HUES6 (cell line): ENCODE results near the gene POU2F1.

ENCODE experiments used
- H3K27ac ChIP-seq: 2 replicates; pipeline ENCODE4 v1.7.0; 2013; ENCODE audit warnings: low read depth, mild to moderate bottlenecking, low read length, inconsistent platforms
- H3K27me3 ChIP-seq: 2 replicates; pipeline ENCODE4 v1.6.1; 2013; ENCODE audit warnings: low read length; ENCODE audit not compliant: control insufficient read depth, insufficient read depth
- H3K36me3 ChIP-seq: 2 replicates; pipeline ENCODE4 v1.6.1; 2013; ENCODE audit warnings: low read length; ENCODE audit not compliant: control insufficient read depth, insufficient read depth
- H3K4me1 ChIP-seq: 2 replicates; pipeline ENCODE4 v1.6.1; 2013; ENCODE audit warnings: low read length; ENCODE audit not compliant: control insufficient read depth, insufficient read depth
- H3K4me3 ChIP-seq: 2 replicates; pipeline ENCODE4 v1.5.1; 2013; ENCODE audit warnings: low read depth, low read length
- H3K9ac ChIP-seq: one replicate; pipeline ENCODE4 v1.6.1; 2013; ENCODE audit warnings: mild to moderate bottlenecking, low read length
- H3K9me3 ChIP-seq: 2 replicates; pipeline ENCODE4 v1.6.1; 2013; ENCODE audit warnings: low read depth, low read length; ENCODE audit not compliant: control insufficient read depth, insufficient read depth

The POU2F1 gene

GRCh38 chr1:167220537-167221125 lies at the start of gene POU2F1:
TSS of gene POU2F1 (plus strand) at chr1:167220886. CDS start at chr1:167220898, 12 bp downstream.
- Histone ChIP-seq H3K4me1 (peaks cover 27% of the 10 kb centered on the region), H3K27me3 (no peaks in the 10 kb centered on the region), H3K27ac (peak within 1 kb of the TSS; percentile 99), H3K9me3 (peaks cover 8% of the 10 kb centered on the region), H3K36me3 (no peaks in the 10 kb centered on the region), H3K4me3 (peak within 1 kb of the TSS; percentile 82), H3K9ac (peak within 1 kb of the TSS; percentile 97)

- H3K27me3 ChIP-seq: no peaks in the 10 kb centered on the region
- H3K9ac ChIP-seq: no peak overlapping the region
- H3K36me3 ChIP-seq: no peaks in the 10 kb centered on the region
- no peak overlapping the region for H3K27ac ChIP-seq
- H3K4me1 ChIP-seq: peaks cover 28% of the 10 kb centered on the region
- H3K4me3 ChIP-seq: no peak overlapping the region
- H3K9me3 ChIP-seq: peaks cover 3% of the 10 kb centered on the region; the same call in 1 of the 2 replicates
Measured at GRCh38 chr1:167171286-167171929, 49.3 kb upstream of the POU2F1 start.

DNA sequence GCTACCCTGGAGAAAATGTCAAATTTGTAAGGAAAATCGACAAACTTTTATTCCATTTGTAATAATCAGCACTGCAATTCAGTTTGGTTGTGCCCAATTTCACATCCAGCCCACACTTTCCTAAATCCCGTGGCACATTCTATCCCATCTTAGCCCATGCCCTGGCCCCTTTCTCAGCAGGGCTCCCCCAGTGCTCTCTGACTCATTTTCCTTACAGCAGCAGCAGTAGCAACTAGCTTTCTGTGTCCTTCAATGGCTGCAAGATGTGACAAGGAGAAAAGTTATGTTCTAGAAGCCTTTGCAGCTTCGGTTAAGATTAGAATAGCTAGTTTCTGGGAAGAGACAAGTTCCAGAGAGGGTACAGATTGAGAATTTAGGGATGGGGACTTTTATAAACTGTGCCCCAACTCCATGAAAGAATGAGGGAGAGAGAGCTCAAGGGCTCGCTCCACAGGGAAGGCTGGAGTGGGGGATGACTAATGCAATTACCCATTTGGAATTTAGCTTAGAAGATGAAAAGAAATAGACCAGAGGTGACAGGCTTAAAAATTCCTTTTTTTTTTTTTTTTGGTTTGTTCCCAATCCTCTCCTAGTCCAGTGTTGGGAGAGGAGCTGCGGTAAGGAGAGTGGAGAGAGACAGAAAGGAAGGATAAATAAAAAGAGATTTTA lies 47.0 kb upstream of the POU2F1 start:
- Histone ChIP-seq H3K4me1 (peaks cover 19% of the 10 kb centered on the region), H3K4me3 (no peak overlapping the region), H3K9me3 (peaks cover 5% of the 10 kb centered on the region; the same call in 1 of the 2 replicates), H3K9ac (no peak overlapping the region), H3K27ac (peak overlapping the region; percentile 11; the same call in 1 of the 2 replicates), H3K27me3 (no peaks in the 10 kb centered on the region), H3K36me3 (no peaks in the 10 kb centered on the region)

DNA sequence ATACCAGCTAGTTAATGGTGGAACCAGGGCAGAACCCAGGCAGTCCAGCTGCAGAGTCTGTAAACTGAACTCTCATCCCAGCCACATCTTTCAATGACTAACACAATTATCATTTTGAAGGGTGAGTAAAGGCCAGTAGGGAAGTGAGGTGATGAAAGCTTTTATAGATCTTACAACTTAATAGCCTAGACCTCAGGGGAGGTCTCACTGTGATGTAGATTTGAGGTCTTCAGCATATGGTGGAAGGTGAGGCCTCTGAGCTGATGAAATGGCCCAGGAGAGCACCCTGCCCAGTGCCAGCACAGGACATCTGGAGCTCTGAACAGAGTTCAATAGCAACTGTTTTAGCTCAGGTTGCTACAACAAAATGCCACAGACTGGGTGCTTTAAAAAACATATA lies 44.8 kb upstream of the POU2F1 start:
- Histone ChIP-seq H3K4me3 (no peak overlapping the region), H3K36me3 (no peaks in the 10 kb centered on the region), H3K9ac (no peak overlapping the region), H3K27ac (no peak overlapping the region), H3K27me3 (no peaks in the 10 kb centered on the region), H3K4me1 (peaks cover 19% of the 10 kb centered on the region), H3K9me3 (peaks cover 5% of the 10 kb centered on the region; the same call in 1 of the 2 replicates)

DNA sequence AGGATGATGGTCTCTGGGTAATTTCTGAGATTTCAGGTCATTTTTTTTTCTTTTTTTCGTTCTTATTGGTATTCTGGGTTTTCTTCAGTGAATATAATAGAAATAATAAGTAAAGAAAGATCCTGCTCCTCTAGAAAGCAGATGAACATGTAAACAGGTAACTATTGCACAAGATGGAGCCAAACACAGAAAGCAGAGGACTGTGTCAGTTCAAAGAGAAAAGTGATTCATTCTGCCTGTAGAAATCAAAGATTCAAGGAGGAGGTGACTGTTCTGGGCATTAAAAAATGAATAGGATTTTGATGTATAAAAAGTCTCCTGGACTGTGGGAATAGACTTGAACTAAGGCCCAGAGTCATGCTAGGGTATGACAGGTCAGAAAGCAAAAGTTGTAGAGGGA lies 41.9 kb upstream of the POU2F1 start:
- H3K4me3 ChIP-seq: no peak overlapping the region
- H3K27me3 ChIP-seq: no peaks in the 10 kb centered on the region
- peaks cover 5% of the 10 kb centered on the region; the same call in 1 of the 2 replicates for H3K9me3 ChIP-seq
- no peak overlapping the region for H3K9ac ChIP-seq
- peaks cover 13% of the 10 kb centered on the region for H3K4me1 ChIP-seq
- H3K27ac ChIP-seq: no peak overlapping the region
- H3K36me3 ChIP-seq: no peaks in the 10 kb centered on the region

- H3K9me3 ChIP-seq: no peaks in the 10 kb centered on the region
- H3K27me3 ChIP-seq: no peaks in the 10 kb centered on the region
- no peak overlapping the region for H3K9ac ChIP-seq
- H3K27ac ChIP-seq: no peak overlapping the region
- H3K4me1 ChIP-seq: no peaks in the 10 kb centered on the region
- no peak overlapping the region for H3K4me3 ChIP-seq
- H3K36me3 ChIP-seq: no peaks in the 10 kb centered on the region
Measured at GRCh38 chr1:167182571-167183320, 37.9 kb upstream of the POU2F1 start.

GRCh38 chr1:167184081-167184480 lies 36.6 kb upstream of the POU2F1 start:
- Histone ChIP-seq H3K9me3 (no peaks in the 10 kb centered on the region), H3K27ac (no peak overlapping the region), H3K4me1 (no peaks in the 10 kb centered on the region), H3K9ac (no peak overlapping the region), H3K36me3 (no peaks in the 10 kb centered on the region), H3K4me3 (no peak overlapping the region), H3K27me3 (no peaks in the 10 kb centered on the region)

GRCh38 chr1:167185062-167185461 lies 35.6 kb upstream of the POU2F1 start:
- Histone ChIP-seq H3K9me3 (no peaks in the 10 kb centered on the region), H3K9ac (no peak overlapping the region), H3K4me3 (no peak overlapping the region), H3K27ac (no peak overlapping the region), H3K27me3 (no peaks in the 10 kb centered on the region), H3K36me3 (no peaks in the 10 kb centered on the region), H3K4me1 (no peaks in the 10 kb centered on the region)

- Histone ChIP-seq H3K4me3 (no peak overlapping the region), H3K36me3 (no peaks in the 10 kb centered on the region), H3K9me3 (no peaks in the 10 kb centered on the region), H3K27ac (no peak overlapping the region), H3K27me3 (no peaks in the 10 kb centered on the region), H3K4me1 (no peaks in the 10 kb centered on the region), H3K9ac (no peak overlapping the region)
Measured at GRCh38 chr1:167185974-167186657, 34.6 kb upstream of the POU2F1 start.

GRCh38 chr1:167186771-167187170 lies 33.9 kb upstream of the POU2F1 start:
- no peaks in the 10 kb centered on the region for H3K36me3 ChIP-seq
- no peaks in the 10 kb centered on the region for H3K4me1 ChIP-seq
- H3K4me3 ChIP-seq: no peak overlapping the region
- no peak overlapping the region for H3K27ac ChIP-seq
- no peaks in the 10 kb centered on the region for H3K9me3 ChIP-seq
- no peak overlapping the region for H3K9ac ChIP-seq
- no peaks in the 10 kb centered on the region for H3K27me3 ChIP-seq
